GM10266 (cell line): ENCODE data around the gene SURF4.
"Not testable (repeated sequence)": the region's sequence is repeated elsewhere in the genome, so short reads cannot be mapped to it uniquely, and the experiment has no call there.

Source experiments
- DNase-seq: peaks from one replicate; pipeline ENCODE4 v3.0.0; 2012; ENCODE audit errors: extremely low spot score
- CTCF ChIP-seq: IDR thresholded peaks from 2 replicates; pipeline ENCODE4 v1.5.1; 2012; ENCODE audit warnings: mild to moderate bottlenecking, low read depth; ENCODE audit not compliant: control insufficient read depth, insufficient read depth; ENCODE audit errors: missing control alignments

The SURF4 gene

GRCh38 chr9:133340256-133340655, 35.6 kb downstream of the SURF4 start:
- DNase-seq, result no peak
- TF ChIP-seq CTCF, result no peak

- DNase-seq, result no peak
- TF ChIP-seq CTCF, result no peak
Observed at GRCh38 chr9:133339641-133340040, 36.2 kb downstream of the SURF4 start.

GRCh38 chr9:133335924-133336811, 39.7 kb downstream of the SURF4 start, which contains the start of gene SURF6:
TSS of gene SURF6 (minus strand) at chr9:133336188. CDS start at chr9:133336132, 56 bp downstream.
- DNase-seq, result peak; percentile 94

GRCh38 chr9:133334888-133335287, 41.0 kb downstream of the SURF4 start:
- not testable (repeated sequence) for DNase-seq

More at GRCh38 chr9:133335924-133336811, 39.7 kb downstream of the SURF4 start, which contains the start of gene SURF6:
- TF ChIP-seq CTCF, result no peak

- TF ChIP-seq CTCF, result no peak
- no peak for DNase-seq
Observed at GRCh38 chr9:133334161-133334560, 41.7 kb downstream of the SURF4 start.

- TF ChIP-seq CTCF, result no peak
- no peak for DNase-seq
Observed at GRCh38 chr9:133333566-133333965, 42.3 kb downstream of the SURF4 start.

GRCh38 chr9:133333011-133333410, 42.8 kb downstream of the SURF4 start:
- DNase-seq, result no peak
- TF ChIP-seq CTCF, result no peak
